CD4-positive, alpha-beta T cell (primary cell): ENCODE results near the gene ARHGAP15. TPM values are rescaled to one million over a fixed set of nuclear protein-coding genes. Genes with fewer than 3 reads are reported as not detected.

Experiments
- ATAC-seq: fragments of 200-7000 bp; cut with Tn5 transposase; one replicate; pipeline ENCODE4 v1.10.0; 2022; ENCODE audit warnings: mild to moderate bottlenecking; ENCODE audit not compliant: poor library complexity
- CTCF ChIA-PET: fragments of 350-600 bp; sonication (Branson Sonifier 250); formaldehyde crosslinking; loops from one replicate; lab custom pipeline; 2021; ENCODE audit warnings: antibody characterized with exemption, inconsistent platforms; lab: Charles Lee
- POLR2A ChIA-PET: fragments of 350-600 bp; sonication (Branson Sonifier 250); formaldehyde crosslinking; loops from one replicate; lab custom pipeline; 2021; ENCODE audit warnings: antibody characterized with exemption, inconsistent platforms; lab: Charles Lee
- DNase-seq, 14 experiments: peaks; one replicate each; pipeline ENCODE4 v3.0.0-alpha.2; 2013 to 2020; ENCODE audit warnings: mixed read lengths in 2 of 14
- H3K27ac ChIP-seq, 2 donors: one replicate each; pipeline versions ENCODE4 v1.5.1 to v1.7.0; 2013; ENCODE audit warnings: low read length in 2 of 2, low read depth in 1 of 2, mild to moderate bottlenecking in 1 of 2
- H3K27me3 ChIP-seq, 2 experiments: 1 replicate in 1 of 2; 2 replicates in 1 of 2; pipeline versions ENCODE4 v1.6.1 to v1.7.0; 2013; ENCODE audit warnings: low read length in 2 of 2, control low read depth in 1 of 2, mild to moderate bottlenecking in 1 of 2, moderate library complexity in 1 of 2; ENCODE audit not compliant: insufficient read depth in 2 of 2, control insufficient read depth in 1 of 2
- H3K36me3 ChIP-seq: one replicate; pipeline ENCODE4 v1.6.1; 2013; ENCODE audit warnings: low read length, control low read depth; ENCODE audit not compliant: insufficient read depth
- H3K4me1 ChIP-seq: one replicate; pipeline ENCODE4 v1.6.1; 2013; ENCODE audit warnings: low read length, control low read depth; ENCODE audit not compliant: insufficient read depth
- H3K4me3 ChIP-seq: one replicate; pipeline ENCODE4 v1.5.1; 2013; ENCODE audit warnings: mild to moderate bottlenecking, low read length, moderate library complexity
- H3K9me3 ChIP-seq, 2 experiments: 1 replicate in 1 of 2; 2 replicates in 1 of 2; pipeline versions ENCODE4 v1.6.1 to v1.7.0; 2013; ENCODE audit warnings: low read length in 2 of 2, mild to moderate bottlenecking in 2 of 2, control low read depth in 1 of 2, moderate library complexity in 1 of 2; ENCODE audit not compliant: control insufficient read depth in 1 of 2, insufficient read depth in 1 of 2
- H3K27ac Mint-ChIP-seq: one replicate; pipeline ENCODE4 v1.8.0; 2020; ENCODE audit warnings: mixed read lengths
- H3K27me3 Mint-ChIP-seq: one replicate; pipeline ENCODE4 v1.8.0; 2021; ENCODE audit warnings: mixed read lengths
- H3K36me3 Mint-ChIP-seq: one replicate; pipeline ENCODE4 v1.8.0; 2021; ENCODE audit warnings: low read depth, mixed read lengths
- H3K4me1 Mint-ChIP-seq: one replicate; pipeline ENCODE4 v1.8.0; 2021; ENCODE audit warnings: low read depth, mixed read lengths
- H3K4me3 Mint-ChIP-seq: one replicate; pipeline ENCODE4 v1.8.0; 2020; ENCODE audit warnings: mild to moderate bottlenecking, mixed read lengths
- H3K9me3 Mint-ChIP-seq: one replicate; pipeline ENCODE4 v1.8.0; 2020; ENCODE audit warnings: mixed read lengths
- CTCF ChIP-seq: fragments of 200-600 bp; IDR thresholded peaks from one replicate; pipeline ENCODE4 v1.8.0; 2022; ENCODE audit warnings: antibody characterized with exemption, mild to moderate bottlenecking
- intact Hi-C, 2 experiments: fragments of 100-400 bp; cut with DNase I in 1 of 2; cut with micrococcal nuclease in 1 of 2; formaldehyde crosslinking; loops; one replicate each; pipeline versions ENCODE4 v1.15.1 to v1.9.0; 2023 to 2025; cut with DNase I, micrococcal nuclease
- total RNA-seq, 174 experiments: library from RNA in 2 of 174; stranded (reverse) in 2 of 174; gene quantifications; one replicate each; pipeline ENCODE4 v1.2.3 and lab custom pipeline; 2021 to 2026

ARHGAP15 gene
- total RNA-seq, 2 experiments from 2014 or later = 158 to 165 TPM

- intact Hi-C loops = no loop called here
- no peak for ATAC-seq
- H3K27ac Mint-ChIP-seq = no peak overlapping the region
- H3K36me3 ChIP-seq = peaks cover 2% of the 10 kb centered on the region
- H3K9me3 Mint-ChIP-seq = no peaks in the 10 kb centered on the region
- no peaks in the 10 kb centered on the region for H3K4me1 ChIP-seq
- no peak overlapping the region for H3K4me3 Mint-ChIP-seq
- H3K4me1 Mint-ChIP-seq = peaks cover 69% of the 10 kb centered on the region
- H3K27ac ChIP-seq = no peak overlapping the region
- no peak overlapping the region for H3K4me3 ChIP-seq
- no peaks in the 10 kb centered on the region for H3K9me3 ChIP-seq
- CTCF ChIA-PET = no interaction called here
- H3K27me3 Mint-ChIP-seq = no peaks in the 10 kb centered on the region
- POLR2A ChIA-PET = no interaction called here
- H3K36me3 Mint-ChIP-seq = peaks cover 48% of the 10 kb centered on the region
- DNase-seq = no peak
- TF ChIP-seq CTCF = no peak
- H3K27me3 ChIP-seq = no peaks in the 10 kb centered on the region
Observed at GRCh38 chr2:143361346-143361745, 232.1 kb downstream of the ARHGAP15 start.

- CTCF ChIA-PET = interaction anchor here (0.6 to 1.5 kb wide), 2 partner anchors 15 to 337 kb away, joined by 3 to 4 read pairs; no protein-coding TSS in a partner anchor
- H3K4me3 ChIP-seq = no peak overlapping the region
- POLR2A ChIA-PET = no interaction called here
- no peak for DNase-seq
- intact Hi-C loops = no loop called here
- Mint-ChIP-seq H3K4me1 (peaks cover 58% of the 10 kb centered on the region), H3K27me3 (no peaks in the 10 kb centered on the region), H3K36me3 (peaks cover 42% of the 10 kb centered on the region), H3K9me3 (no peaks in the 10 kb centered on the region), H3K27ac (no peak overlapping the region), H3K4me3 (no peak overlapping the region)
- H3K36me3 ChIP-seq = no peaks in the 10 kb centered on the region
- H3K27me3 ChIP-seq = no peaks in the 10 kb centered on the region
- TF ChIP-seq CTCF = no peak
- ATAC-seq = no peak
- H3K27ac ChIP-seq = no peak overlapping the region
- no peaks in the 10 kb centered on the region for H3K4me1 ChIP-seq
- no peaks in the 10 kb centered on the region for H3K9me3 ChIP-seq
Observed at GRCh38 chr2:143371616-143372015, 242.4 kb downstream of the ARHGAP15 start.

GRCh38 chr2:143375384-143375880 is 246.2 kb downstream of the ARHGAP15 start:
- ChIA-PET POLR2A (interaction anchor here (0.9 kb wide), 1 partner anchor 11 kb away, joined by 3 read pairs; no protein-coding TSS in a partner anchor), CTCF (interaction anchor here (0.7 to 1.2 kb wide), 2 partner anchors 11 to 38 kb away, joined by 3 read pairs; no protein-coding TSS in a partner anchor)
- ATAC-seq (no peak), DNase-seq (no peak)
- Mint-ChIP-seq H3K27me3 (no peaks in the 10 kb centered on the region), H3K4me1 (peaks cover 62% of the 10 kb centered on the region), H3K27ac (no peak overlapping the region), H3K36me3 (peaks cover 39% of the 10 kb centered on the region), H3K9me3 (no peaks in the 10 kb centered on the region), H3K4me3 (no peak overlapping the region)
- no peak overlapping the region for H3K4me3 ChIP-seq
- H3K27me3 ChIP-seq = no peaks in the 10 kb centered on the region
- no peaks in the 10 kb centered on the region for H3K9me3 ChIP-seq
- intact Hi-C loops = no loop called here
- no peaks in the 10 kb centered on the region for H3K36me3 ChIP-seq
- no peak for TF ChIP-seq CTCF
- no peaks in the 10 kb centered on the region for H3K4me1 ChIP-seq
- no peak overlapping the region for H3K27ac ChIP-seq
